ENCODE results near the gene CUL9. TPM values are rescaled to one million over a fixed set of nuclear protein-coding genes. Genes with fewer than 3 reads are reported as not detected.

CUL9 gene
- total and polyA plus RNA-seq, 8 donors = 11.3 to 99.3 (median 15.1) TPM

- no peaks in the 10 kb centered on the region for H3K27me3 ChIP-seq
- H3K4me3 ChIP-seq = no peak overlapping the region
- intact Hi-C loops (cut with DNase I) = no loop called here
- no peak overlapping the region for H3K27ac ChIP-seq
- no peak for FAIRE-seq
- no peak for ATAC-seq
- H3K4me1 ChIP-seq = no peaks in the 10 kb centered on the region
- DNase-seq = no peak
- no peak for TF ChIP-seq CTCF (IDR thresholded peaks at IDR 0.05)
- H3K36me3 ChIP-seq = no peaks in the 10 kb centered on the region
- H3K9me3 ChIP-seq = no peaks in the 10 kb centered on the region
- WGBS, 2 donors = 93 to 94% methylated on average over 2 of the region's 2 CpGs
Measured at GRCh38 chr6:43207286-43207685, 25.3 kb downstream of the CUL9 start.

- FAIRE-seq (no peak), ATAC-seq (peak in 1 of 4 donors; percentile 13), DNase-seq (no peak)
- WGBS, 2 donors = 44 to 58% methylated on average over 1 of the region's 1 CpG
- H3K27me3 ChIP-seq = no peaks in the 10 kb centered on the region
- TF ChIP-seq CTCF (IDR thresholded peaks at IDR 0.05) = no peak
- H3K4me3 ChIP-seq = no peak overlapping the region
- intact Hi-C loops (cut with DNase I) = no loop called here
- H3K27ac ChIP-seq = peak overlapping the region in 1 of 4 donors; percentile 10
- H3K9me3 ChIP-seq = no peaks in the 10 kb centered on the region
- H3K4me1 ChIP-seq = no peaks in the 10 kb centered on the region
- no peaks in the 10 kb centered on the region for H3K36me3 ChIP-seq
Measured at GRCh38 chr6:43211955-43212354, 30.0 kb downstream of the CUL9 start.

GRCh38 chr6:43213431-43213830 is 31.4 kb downstream of the CUL9 start:
- no peak for ATAC-seq
- no peaks in the 10 kb centered on the region for H3K9me3 ChIP-seq
- H3K27me3 ChIP-seq = no peaks in the 10 kb centered on the region
- H3K4me3 ChIP-seq = no peak overlapping the region
- no peak overlapping the region for H3K27ac ChIP-seq
- intact Hi-C loops (cut with DNase I) = no loop called here
- DNase-seq = no peak
- FAIRE-seq = no peak
- H3K36me3 ChIP-seq = no peaks in the 10 kb centered on the region
- WGBS, 2 donors = 85 to 88% methylated on average over 11 of the region's 11 CpGs
- TF ChIP-seq CTCF (IDR thresholded peaks at IDR 0.05) = no peak
- no peaks in the 10 kb centered on the region for H3K4me1 ChIP-seq

GRCh38 chr6:43215066-43215465 is 33.1 kb downstream of the CUL9 start:
- H3K36me3 ChIP-seq = no peaks in the 10 kb centered on the region
- FAIRE-seq = no peak

GRCh38 chr6:43216200-43216599 is 34.2 kb downstream of the CUL9 start:
- intact Hi-C loops (cut with DNase I) = no loop called here
- Histone ChIP-seq H3K9me3 (no peaks in the 10 kb centered on the region), H3K4me3 (no peak overlapping the region), H3K27me3 (no peaks in the 10 kb centered on the region), H3K4me1 (no peaks in the 10 kb centered on the region), H3K36me3 (no peaks in the 10 kb centered on the region), H3K27ac (no peak overlapping the region)
- no peak for ATAC-seq
- TF ChIP-seq CTCF (IDR thresholded peaks at IDR 0.05) = no peak
- WGBS, 2 donors = 92 to 93% methylated on average over 12 of the region's 12 CpGs
- DNase-seq = no peak
- FAIRE-seq = no peak

More at GRCh38 chr6:43215066-43215465, 33.1 kb downstream of the CUL9 start:
- intact Hi-C loops (cut with DNase I) = no loop called here
- Histone ChIP-seq H3K4me1 (no peaks in the 10 kb centered on the region), H3K27ac (no peak overlapping the region), H3K27me3 (no peaks in the 10 kb centered on the region), H3K4me3 (no peak overlapping the region), H3K9me3 (no peaks in the 10 kb centered on the region)
- no peak for TF ChIP-seq CTCF (IDR thresholded peaks at IDR 0.05)
- WGBS, 2 donors = 95 to 98% methylated on average over 8 of the region's 8 CpGs
- DNase-seq = no peak
- ATAC-seq = no peak
